ENCODE measurements around the gene UMODL1. TPM values are rescaled to one million over a fixed set of nuclear protein-coding genes. Genes with fewer than 3 reads are reported as not detected.

The UMODL1 gene
- total and polyA plus RNA-seq, 2 donors (not counting 3 experiments of a cell fraction or from before 2014, with no cell fraction given), result not detected

- CTCF ChIA-PET, result no interaction called here
- no peak overlapping the region for H3K27ac ChIP-seq (ENCODE audit: insufficient read depth, low read depth, low read length)
- TF ChIP-seq MAX (IDR thresholded peaks at IDR 0.05; ENCODE audit: insufficient read depth, insufficient read length) (no peak), GATA2 (IDR thresholded peaks at IDR 0.05; ENCODE audit: insufficient read depth, insufficient read length, low read depth, low read length) (no peak), POLR2AphosphoS5 (IDR thresholded peaks at IDR 0.05; ENCODE audit: insufficient read depth, low read depth, low read length) (no peak), JUN (IDR thresholded peaks at IDR 0.05; ENCODE audit: borderline replicate concordance, insufficient read depth, insufficient read length, low read depth) (no peak), MYC (IDR thresholded peaks at IDR 0.05; ENCODE audit: low read depth, low read length) (no peak), EZH2 (IDR thresholded peaks at IDR 0.05; ENCODE audit: borderline replicate concordance, low read depth, low read length, severe bottlenecking) (no peak), POLR2A (IDR thresholded peaks at IDR 0.05; ENCODE audit: low read depth, low read length) (no peak), CTCF (IDR thresholded peaks at IDR 0.05; ENCODE audit: extremely low read depth in 1 of 2, insufficient read depth in 1 of 2, low read depth in 1 of 2, low read length in 2 of 2) (no peak), FOS (IDR thresholded peaks at IDR 0.05; ENCODE audit: borderline replicate concordance, insufficient read depth, low read length) (no peak)
These were observed 27.8 kb upstream of the UMODL1 start for GRCh38 chr21:42043201-42043895.

More at GRCh38 chr21:42043201-42043895, 27.8 kb upstream of the UMODL1 start:
- no peaks in the 10 kb centered on the region for H3K36me3 ChIP-seq (ENCODE audit: control insufficient read depth in 2 of 2, extremely low read depth in 1 of 2, insufficient read depth in 2 of 2, low read length in 2 of 2)
- H3K4me3 ChIP-seq (replicated peaks in 1 of 3; ENCODE audit: insufficient read depth in 1 of 3, low read depth in 1 of 3, low read length in 3 of 3), result no peak overlapping the region
- H3K9ac ChIP-seq (replicated peaks; ENCODE audit: extremely low read depth, insufficient read depth, low read length), result no peak overlapping the region
- no peaks in the 10 kb centered on the region for H4K20me1 ChIP-seq (replicated peaks; ENCODE audit: control insufficient read depth, extremely low read depth, insufficient read depth, low read length)
- FAIRE-seq (no peak), DNase-seq (ENCODE audit: low read depth, low spot score) (no peak)
- H3K79me2 ChIP-seq (ENCODE audit: control insufficient read depth, insufficient read depth, low read length), result no peaks in the 10 kb centered on the region
- no TSS peak for BruUV-seq (replicated peaks)
- intact Hi-C loops (cut with micrococcal nuclease), result no loop called here
- H3K4me1 ChIP-seq (ENCODE audit: control insufficient read depth, extremely low read depth, insufficient read depth, low read length), result peaks cover 10% of the 10 kb centered on the region
- H2AFZ ChIP-seq (ENCODE audit: low read depth, low read length), result no peak overlapping the region
- no peak overlapping the region for H3K4me2 ChIP-seq (ENCODE audit: insufficient read depth, low read length)
- no peaks in the 10 kb centered on the region for H3K9me1 ChIP-seq (replicated peaks; ENCODE audit: control insufficient read depth, extremely low read depth, insufficient read depth, low read length)
- POLR2A ChIA-PET, result no interaction called here
- dilution Hi-C loops (cut with MboI; ENCODE audit: extremely low pct_ligation_motif_present, low sequenced_read_pairs), result no loop called here
- H3K27me3 ChIP-seq (ENCODE audit: control insufficient read depth in 2 of 2, insufficient read depth in 2 of 2, low read length in 2 of 2), result no peaks in the 10 kb centered on the region
- no peaks in the 10 kb centered on the region for H3K9me3 ChIP-seq (replicated peaks; ENCODE audit: control insufficient read depth, insufficient read depth, low read length)

Measured in endothelial cell of umbilical vein (primary cell).